Measurements from ENCODE around the gene CSTF2.

CSTF2 gene

GRCh38 chrX:100871594-100872560, 51.7 kb downstream of the CSTF2 start:
- no peak for DNase-seq

- DNase-seq: no peak
These were observed 54.1 kb downstream of the CSTF2 start, which contains the start of gene NOX1 for GRCh38 chrX:100874325-100874724. Gene NOX1, minus strand, starts transcription at chrX:100874359. Its CDS starts 220 bp downstream, at chrX:100874139.

GRCh38 chrX:100880368-100880767, 60.2 kb downstream of the CSTF2 start:
- DNase-seq: no peak

- no peak for DNase-seq
These were observed 63.5 kb downstream of the CSTF2 start for GRCh38 chrX:100883654-100884053.
